ENCODE data around the gene VLDLR.
A peak's percentile ranks its signal among the peaks of the same experiment; 100 is the strongest.

VLDLR gene

DNA sequence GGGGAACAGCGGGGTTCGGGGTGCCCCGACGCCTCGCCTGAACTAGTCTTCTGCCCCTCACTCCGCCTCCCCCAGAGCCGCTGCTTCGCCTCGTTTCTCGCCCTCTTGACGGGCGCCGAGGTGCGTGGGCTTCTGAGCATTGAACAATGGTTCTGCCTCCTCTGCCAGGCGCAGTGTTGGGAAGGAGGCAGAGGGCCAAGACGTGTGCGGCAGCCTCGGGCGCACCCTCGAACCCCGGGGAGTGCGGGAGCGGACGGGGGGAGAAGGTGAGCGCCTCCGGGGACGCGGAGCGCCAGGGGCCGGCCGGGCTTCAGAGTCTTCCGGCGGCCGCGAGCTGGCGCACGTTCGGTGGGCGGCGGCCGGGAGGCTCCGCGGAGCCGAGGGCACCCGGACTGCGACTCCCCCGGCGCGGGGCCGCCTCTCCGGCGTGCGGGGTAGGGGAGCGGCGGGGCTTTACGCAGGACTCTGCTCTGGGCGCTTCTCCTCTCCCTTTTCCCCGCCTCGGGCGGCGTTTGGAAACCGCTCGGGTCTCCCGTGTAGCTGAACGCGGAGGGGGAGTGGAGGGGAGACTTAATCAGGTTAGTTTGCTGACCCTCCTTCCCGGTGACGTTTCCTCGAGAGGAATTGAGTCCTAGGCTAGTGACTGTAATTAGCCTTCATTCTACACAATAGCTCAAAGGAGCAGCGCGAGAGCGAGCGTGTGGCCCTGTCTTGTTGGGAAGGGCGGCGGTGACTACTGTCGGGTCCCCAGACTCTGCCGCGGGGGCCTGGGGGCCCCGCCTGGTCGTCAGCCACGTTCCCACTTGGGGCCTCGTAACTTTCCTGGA lies 1.1 kb downstream of the VLDLR start:
- DNase-seq = no peak

DNA sequence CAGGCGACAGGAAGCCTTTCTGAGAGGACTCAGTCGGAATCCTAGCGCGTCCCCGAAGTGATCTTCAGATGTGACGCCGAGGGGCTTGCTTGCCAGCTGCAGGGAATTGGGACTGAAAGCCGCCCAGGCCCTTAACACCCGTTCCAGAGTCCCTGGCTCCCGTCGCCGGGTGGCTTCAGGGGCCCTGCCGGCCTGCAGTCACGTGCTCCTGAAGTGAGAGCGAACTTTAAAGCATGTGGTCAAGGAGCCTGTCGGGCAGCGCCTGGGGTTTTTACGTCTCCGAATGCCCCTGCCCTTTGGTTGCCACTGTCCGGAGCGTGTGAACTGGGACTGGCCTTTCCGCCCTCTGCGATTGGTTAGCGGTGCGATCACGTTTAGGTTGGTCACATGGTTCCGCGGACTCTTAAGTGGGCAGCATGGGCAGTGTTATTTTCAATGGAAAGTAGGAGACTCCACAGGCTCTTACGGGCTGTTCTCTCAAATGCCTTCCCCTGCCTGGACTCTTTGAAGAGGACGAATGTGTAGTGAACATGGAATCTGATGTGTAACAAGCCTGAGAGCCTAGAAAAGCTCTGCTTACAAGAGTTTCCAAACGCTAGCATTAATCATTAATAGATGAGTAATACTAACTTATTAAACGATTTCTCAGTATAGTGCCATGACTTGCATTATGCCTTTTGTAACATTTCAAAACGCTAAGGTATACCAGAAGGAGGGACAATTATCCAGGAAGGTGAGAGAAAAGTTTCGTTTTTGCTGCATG lies 1.9 kb downstream of the VLDLR start:
- DNase-seq = no peak

DNA sequence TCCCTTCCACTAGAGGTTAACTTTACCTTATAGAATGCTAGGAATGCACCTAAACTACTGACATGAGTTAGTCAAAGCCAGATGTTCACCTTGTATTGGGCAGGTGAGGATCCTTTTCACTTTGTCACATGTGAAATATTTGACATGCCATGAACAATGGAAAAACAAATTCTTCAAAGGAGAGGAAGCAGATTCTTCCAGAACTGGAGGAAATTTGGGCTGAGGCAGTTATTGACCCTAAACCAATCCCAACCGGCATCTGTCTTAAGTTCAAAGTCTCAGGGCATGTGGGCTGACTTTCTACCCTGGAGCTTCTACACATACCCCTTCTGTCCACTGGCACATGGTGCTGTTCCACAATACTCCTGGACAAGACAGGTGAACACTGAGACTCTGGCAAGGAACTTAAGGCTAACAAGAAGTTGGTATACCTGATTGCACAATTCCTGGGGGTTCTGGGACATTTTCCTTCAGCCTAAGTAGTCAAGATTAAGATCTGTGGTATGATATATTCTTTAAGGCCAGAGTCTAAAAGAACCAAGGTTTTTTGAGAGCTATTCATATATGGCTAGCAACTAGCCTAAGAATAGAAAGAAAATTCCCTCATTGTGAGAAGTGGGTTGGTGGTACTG lies 2.6 kb downstream of the VLDLR start:
- no peak for DNase-seq

DNA sequence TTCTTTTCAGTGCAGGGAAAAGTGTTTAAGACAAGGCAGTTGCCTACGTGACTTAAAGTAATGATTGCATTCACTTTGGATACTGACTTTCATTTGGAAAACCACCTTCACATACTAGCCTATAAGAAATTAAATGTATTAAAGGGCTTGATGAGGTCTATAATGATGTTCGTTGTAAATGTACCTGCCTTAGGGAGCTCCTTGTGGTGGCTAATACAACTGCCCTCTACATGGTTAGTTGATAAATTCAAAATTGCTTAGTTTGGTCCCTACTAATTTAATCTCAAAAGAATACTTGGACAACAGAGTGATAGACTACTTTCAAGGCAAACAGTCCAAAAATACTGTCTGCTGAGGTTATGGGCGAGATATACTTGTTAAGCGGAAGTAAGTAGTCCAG lies 3.8 kb downstream of the VLDLR start:
- DNase-seq = no peak

DNA sequence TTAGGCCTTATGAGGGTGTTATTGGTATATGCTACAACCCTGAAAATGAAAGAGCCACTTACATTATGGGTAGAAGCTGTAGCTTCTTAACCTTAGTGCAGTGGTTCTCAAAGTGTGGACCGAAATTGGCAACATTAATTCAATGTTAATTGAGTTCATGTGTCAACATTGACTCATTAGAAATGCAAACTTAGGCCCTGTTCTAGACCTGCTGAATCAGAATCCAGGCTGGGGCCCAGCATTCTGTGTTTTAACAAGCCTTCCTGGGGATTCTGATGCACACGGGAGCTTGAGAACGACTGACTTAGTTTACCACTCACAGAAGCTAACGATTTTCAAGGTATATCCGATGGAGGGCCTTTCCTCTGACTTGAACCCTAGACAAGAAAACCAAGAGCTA lies 7.3 kb downstream of the VLDLR start:
- DNase-seq = no peak

DNA sequence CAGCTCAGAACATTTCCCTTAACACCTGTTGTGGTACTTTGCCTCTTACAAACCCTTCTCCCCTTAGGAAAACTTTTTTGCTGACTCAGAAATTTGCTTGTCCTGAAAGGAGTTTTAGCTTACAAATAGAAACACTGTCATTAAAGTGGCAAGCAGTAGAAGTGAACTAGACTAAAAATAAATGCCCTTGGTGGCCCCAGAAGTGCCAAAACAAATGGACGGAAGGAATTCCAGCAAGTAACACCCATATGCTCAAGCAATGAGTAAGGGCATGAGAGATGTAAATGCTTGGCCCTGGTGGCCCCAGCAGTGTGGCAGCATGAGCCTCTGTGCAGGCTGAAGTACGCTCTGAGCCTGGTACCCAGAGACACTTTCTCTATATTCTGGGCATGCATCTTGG lies 8.6 kb downstream of the VLDLR start:
- DNase-seq = no peak

DNA sequence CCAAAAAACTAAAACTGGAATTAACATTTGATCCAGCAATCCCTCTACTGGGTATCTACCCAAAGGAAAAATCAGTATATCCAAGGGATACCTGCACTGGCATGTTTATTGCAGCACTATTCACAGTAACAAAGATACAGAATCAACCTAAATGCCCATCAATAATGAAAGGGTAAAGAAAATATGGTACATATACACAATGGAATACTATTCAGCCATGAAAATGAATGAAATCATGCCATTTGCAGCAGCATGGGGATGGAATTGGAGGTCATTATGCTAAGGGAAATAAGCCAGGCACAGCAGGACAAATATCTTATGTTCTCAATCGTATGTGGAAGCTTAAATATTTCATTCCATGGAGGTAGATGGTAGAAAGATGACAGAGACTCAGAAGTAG lies 9.7 kb downstream of the VLDLR start:
- no peak for DNase-seq

DNA sequence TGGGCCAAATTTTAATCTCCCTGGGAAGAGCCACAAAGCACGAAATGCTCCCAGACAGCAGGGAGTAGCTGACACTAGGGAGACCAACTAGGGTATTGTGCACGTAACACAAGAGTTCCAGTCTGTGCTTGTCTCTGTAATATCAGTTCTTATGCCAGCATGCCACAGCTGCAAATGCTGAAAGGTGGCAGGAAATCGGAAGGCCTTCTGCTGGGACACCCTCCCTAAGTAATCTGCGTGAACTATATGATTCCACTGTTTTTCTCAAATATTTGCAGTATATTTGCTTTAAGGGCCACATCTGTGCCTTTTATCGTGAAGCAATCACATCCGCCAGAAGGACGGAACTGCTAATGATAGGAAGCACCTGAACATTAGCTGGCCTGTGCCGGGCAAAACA lies 12.6 kb downstream of the VLDLR start:
- no peak for DNase-seq

DNA sequence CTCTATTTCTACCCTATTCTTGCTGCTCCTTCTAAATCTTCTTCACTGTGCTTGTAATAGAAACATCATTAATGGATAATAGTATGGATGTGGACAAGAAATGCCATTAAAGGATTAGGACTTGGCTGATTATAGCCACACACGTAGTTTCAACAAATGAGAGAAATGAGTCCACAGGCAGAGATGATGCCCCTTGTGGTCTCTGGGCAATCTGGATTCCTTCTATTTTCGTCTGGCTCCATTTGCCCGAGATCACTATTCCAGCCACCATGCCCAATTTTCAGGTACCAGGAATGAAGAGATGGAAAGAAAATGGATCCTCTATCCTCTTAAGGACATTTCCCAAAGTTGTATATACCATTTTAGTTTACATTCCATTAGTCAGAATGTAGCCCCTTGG lies 13.2 kb downstream of the VLDLR start:
- no peak for DNase-seq

DNA sequence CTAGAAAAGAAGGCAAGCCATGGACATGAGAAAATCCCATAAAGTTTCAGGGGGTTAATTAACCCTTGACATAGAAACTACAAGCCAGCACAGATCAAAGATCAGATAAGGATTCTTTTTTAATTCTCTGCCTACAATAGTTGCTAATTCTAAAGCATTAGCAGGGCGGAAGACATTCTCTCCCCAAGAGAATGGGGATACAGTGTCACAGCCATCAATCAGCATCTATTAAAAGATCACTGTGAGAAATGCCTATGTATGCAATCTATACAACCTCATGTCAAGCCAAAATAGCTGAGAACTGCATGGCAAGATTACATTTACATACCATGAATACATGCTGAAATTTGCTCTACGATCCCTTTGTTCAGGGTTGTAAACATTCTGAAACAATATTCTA lies 14.3 kb downstream of the VLDLR start:
- no peak for DNase-seq

DNA sequence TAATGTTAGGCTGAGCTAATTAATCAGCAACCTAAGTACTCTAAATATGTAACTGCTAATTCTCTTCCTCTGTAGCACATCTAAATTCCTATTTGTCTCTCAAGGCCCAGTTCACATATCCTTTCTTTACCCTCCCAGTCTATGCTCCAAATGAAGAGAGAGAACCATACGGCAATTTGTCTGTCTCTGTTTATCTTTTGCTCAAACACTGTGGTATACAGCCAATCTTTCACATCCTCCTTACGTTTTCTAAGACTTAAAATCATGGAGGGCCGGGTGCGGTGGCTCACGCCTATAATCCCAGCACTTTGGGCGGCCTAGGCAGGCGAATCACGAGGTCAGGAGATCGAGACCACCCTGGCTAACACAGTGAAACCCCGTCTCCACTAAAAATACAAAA lies 15.8 kb downstream of the VLDLR start:
- DNase-seq = no peak

DNA sequence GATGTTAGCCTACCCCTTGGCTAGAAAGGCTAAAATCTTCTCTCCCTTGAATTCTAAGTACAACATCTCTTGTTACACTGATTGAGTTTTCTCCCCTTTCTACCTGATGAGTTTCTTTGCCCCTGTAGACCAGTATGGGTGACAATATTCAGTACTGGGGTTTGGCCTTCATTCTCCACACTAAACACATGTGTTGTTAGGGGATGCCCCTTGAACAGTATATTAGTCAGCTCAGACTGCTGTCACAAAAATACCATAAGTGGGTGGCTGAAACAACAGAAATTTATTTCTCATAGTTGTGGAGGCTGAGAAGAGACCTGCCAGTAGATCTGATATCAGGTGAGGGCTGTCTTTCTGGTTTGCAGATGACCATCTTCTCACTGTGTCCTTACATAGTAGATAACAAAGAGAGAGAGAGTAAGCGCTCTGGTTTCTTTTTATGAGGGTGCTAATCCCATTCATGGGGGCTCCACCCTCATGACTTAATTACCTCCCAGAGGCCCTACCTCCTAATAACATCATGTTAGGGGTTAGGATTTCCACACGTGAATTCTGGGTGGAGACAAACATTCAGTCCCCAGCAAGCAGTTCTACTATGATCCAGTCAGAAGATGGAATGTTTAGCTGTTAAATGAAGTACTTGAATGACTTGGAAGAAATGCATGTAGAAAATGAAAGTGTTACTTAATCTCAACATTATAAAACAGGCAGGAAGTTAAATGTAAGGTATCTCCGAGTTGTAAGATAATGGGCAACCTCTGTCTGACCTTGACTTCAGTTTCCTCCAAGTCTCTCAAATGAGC lies 17.5 kb downstream of the VLDLR start:
- DNase-seq = no peak

DNA sequence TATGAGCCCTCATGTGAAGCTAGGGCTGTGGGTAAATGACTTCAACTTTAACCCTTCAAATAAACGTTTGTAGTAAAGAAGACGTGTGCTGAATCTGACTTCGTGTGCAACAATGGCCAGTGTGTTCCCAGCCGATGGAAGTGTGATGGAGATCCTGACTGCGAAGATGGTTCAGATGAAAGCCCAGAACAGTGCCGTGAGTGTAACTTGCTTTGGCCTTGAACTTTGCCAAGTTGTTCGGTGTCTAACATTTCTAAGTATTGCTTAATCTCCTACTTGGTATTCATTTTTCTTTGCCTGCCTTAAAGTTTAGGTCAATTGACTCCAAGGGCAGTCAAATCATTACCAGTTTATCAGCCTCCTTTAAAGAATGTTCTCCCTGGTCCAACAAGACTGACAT lies 18.2 kb downstream of the VLDLR start:
- DNase-seq = no peak

DNA sequence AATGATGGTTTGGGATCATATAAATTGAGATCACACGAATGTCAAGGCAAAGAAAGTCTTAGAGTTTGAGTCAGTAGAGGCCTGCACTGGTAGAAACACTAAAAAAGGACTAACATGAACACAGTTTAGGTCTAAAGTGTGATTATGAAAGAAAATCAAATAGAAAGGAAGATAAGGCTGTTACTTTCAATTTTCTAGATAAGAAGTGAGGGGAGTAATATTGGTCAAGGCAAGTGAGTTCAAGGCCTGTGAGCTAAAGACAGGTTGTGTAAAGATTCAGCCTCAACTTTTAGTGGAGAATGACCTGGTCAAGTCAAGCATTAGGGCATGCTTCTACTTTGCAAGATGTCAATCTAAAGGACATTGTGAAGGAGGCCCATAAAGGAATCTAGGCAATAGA lies 19.0 kb downstream of the VLDLR start:
- DNase-seq = no peak

DNA sequence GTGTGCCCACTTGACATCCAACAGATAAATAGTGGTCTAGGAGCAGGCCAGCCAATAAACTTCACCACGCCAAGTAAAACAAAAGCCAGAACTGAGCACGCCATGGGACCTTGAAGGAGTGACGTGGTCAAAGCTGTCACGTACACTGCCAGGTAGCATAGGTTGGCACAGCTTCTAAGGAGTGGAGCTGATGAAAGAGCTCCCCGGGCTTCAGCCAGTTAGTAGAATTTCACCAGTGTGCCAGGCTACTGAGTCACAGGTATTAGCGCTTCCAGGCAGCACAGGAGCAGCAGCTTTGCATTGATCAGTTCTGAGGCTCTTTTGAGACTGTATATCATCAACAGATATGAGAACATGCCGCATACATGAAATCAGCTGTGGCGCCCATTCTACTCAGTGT lies 19.4 kb downstream of the VLDLR start:
- no peak for DNase-seq

DNA sequence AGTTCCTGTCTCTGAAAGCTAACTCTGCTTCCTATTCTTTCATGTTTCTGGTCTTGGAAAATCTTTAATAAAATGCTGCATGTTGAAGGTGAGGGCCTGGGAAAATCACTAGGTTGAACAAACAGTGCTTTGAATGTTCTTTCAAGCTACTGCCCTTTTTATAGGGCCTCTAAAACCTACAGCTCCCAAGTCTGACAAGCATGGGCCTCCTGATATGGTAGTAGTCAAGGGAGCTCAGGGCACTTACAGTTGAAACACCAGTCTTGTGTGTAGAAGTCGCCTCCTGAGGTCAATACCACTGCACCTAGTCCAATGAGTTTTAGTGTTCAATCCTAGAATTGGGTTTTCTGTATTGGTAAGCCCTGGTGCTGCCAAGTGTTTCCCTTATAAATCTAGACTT lies 20.5 kb downstream of the VLDLR start:
- no peak for DNase-seq

DNA sequence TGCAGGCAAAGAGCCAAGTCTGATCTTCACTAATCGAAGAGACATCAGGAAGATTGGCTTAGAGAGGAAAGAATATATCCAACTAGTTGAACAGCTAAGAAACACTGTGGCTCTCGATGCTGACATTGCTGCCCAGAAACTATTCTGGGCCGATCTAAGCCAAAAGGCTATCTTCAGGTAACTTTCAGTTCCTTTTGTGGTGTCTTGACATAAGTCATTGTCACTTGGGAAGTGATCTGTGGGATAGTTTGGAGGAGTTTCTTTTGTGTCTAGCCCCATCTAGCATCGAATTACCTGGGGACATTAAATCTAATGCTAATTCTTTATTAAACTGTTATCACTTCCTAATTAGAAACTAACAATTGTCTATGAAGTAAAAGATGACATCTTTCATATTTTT lies 24.0 kb downstream of the VLDLR start:
- no peak for DNase-seq

DNA sequence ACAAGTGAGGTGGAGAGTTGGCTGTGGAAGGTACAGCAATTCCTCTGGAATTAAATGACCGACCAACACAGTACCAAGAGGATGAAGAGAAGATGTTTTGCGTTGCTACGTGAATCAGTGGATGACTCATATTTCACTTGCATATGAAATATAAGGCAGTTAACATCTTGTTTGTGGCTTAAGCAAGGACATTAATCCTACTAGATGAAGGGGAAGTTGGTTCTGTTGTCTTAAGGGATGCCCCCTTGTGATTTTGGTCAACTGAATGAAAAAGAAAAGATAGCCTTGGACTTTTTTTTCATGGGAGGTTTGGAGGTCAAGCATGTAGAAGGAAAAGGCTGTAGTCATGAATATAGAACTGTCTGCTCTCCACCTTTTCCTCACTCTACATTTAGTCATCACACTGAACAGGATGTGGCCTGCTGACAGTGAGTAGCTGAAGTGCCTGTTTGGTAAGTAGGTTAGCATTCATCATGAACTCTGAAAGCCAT lies 33.9 kb downstream of the VLDLR start:
- DNase-seq = peak; percentile 39 to 53

DNA sequence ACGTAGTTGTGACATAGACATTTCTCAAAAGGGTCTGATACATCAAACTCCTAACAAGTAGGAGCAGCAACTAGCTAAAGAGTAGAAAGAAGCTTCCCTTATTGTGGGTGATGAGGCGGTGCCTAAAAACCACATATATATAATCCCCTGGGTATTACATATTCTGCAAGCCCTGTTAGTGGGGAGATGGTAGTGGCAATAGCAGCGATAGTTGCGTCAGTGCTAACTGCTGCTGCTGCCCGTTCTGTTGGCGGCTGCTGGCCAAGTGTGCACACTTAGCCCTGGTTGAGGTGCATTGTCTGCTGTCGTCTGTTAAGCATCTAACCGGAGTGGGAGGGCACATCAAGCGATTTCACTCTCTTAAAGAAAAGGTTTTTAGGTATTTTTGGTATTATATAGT lies 35.8 kb downstream of the VLDLR start:
- peak; percentile 22 to 27 for DNase-seq

DNA sequence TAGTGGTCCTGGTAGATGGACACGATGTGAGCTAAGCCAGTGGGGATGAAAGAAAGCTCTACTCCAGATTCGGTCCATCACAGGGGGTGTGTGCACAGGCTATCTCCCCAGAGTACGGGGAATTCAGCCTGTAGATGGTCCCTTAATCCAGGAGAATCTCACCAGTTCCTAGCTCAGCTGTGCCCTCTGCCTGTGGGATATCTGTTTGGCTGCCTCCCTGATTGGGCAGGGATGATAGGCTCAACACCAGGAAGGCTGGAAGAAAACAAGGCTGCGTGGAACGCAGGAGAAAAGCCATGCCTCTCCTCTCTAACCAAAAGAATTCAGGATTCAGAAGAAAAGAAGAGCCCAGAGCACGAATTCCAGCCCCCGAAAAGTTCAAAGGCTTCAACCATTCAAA lies 40.9 kb downstream of the VLDLR start:
- no peak for DNase-seq

DNA sequence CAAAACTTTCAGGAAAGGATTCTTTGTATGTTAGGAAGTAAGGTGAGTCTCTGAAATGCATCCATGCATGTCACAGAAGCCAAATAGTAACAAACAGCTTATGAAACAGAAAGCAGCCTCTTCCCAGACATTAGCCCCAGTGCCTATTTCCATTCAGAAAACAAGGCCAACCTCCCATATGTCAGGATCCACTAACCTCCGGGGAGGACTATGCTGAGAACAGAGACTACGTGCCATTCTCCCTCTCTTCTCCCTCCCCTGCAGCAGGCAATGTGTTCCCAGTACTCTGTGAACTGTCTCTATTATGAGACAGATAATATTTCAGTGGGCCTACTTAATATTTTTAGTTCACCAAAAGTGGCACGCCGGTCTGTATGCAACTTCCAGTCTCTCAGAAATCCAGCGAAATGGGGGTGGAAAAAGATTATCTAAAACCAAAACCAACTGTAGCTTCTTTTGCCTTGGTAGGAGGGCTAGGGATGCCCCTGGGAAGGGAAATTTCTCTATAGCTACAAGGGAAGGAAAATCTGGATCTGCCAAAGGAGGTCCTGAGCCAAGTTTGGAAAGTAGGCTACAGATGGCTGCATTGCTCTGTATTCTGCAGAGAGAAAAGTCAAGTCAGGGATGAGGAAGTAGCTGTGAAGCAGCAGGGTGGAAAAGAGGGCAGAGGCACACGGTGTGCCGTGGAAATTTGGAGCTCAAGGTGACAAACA lies 42.0 kb downstream of the VLDLR start:
- no peak for DNase-seq

Data from Kasumi-1 (cell line).